K562 (cell line): ENCODE data around the gene LMO7. TPM values are rescaled to one million over a fixed set of nuclear protein-coding genes. Genes with fewer than 3 reads are reported as not detected.

ENCODE experiments used
- ATAC-seq: fragments of 200-7000 bp; cut with Tn5 transposase; 3 replicates; pipeline ENCODE4 v1.9.1; 2020; ENCODE audit warnings: moderate library complexity
- BruUV-seq: library from RNA; stranded (reverse); fragments of 400-500 nt; replicated peaks from 2 replicates; lab custom pipeline; 2021; lab: Mats Ljungman, UMichigan
- CTCF ChIA-PET: fragments of 300-600 bp; formaldehyde crosslinking; extraction: SDS; loops from one replicate; lab custom pipeline; 2021; ENCODE audit warnings: low intra/inter-chr PET ratio; lab: Yijun Ruan, JAX
- POLR2A ChIA-PET: fragments of 300-600, 350-650 bp; sonication (Branson Sonifier 250); formaldehyde crosslinking; extraction: SDS; loops from one replicate; lab custom pipeline; 2021; ENCODE audit warnings: antibody characterized with exemption, inconsistent platforms; lab: Yijun Ruan, JAX
- DNase-seq, 4 experiments: peaks; one replicate each; pipeline versions ENCODE4 v3.0.0 to v3.0.0-alpha.2; 2011 to 2018; ENCODE audit warnings: low spot score in 3 of 4, mixed read lengths in 3 of 4; ENCODE audit errors: extremely low read depth in 1 of 4
- FAIRE-seq: peaks from 2 replicates; lab custom pipeline; 2011; peaks lifted over from hg19 to GRCh38; lab: Jason Lieb, UNC
- H2AFZ ChIP-seq: 2 replicates; pipeline ENCODE4 v1.6.0; 2011; ENCODE audit warnings: low read depth, low read length, control low read depth, inconsistent platforms
- H3K27ac ChIP-seq: fragments of 200-600 bp; 3 replicates; pipeline ENCODE4 v1.8.0; 2011; ENCODE audit warnings: low read depth, mild to moderate bottlenecking, control low read depth, inconsistent platforms, low read length, moderate library complexity, mixed read lengths; ENCODE audit errors: extremely low read depth
- H3K27me3 ChIP-seq, 2 experiments: fragments of 300-600 bp in 1 of 2; 2 replicates in 1 of 2; 3 replicates in 1 of 2; pipeline versions ENCODE4 v1.6.0 to v1.8.0; 2011; ENCODE audit warnings: inconsistent platforms in 2 of 2, low read length in 2 of 2, mild to moderate bottlenecking in 1 of 2, mixed read lengths in 1 of 2, moderate library complexity in 1 of 2; ENCODE audit not compliant: control insufficient read depth in 2 of 2, insufficient read depth in 2 of 2
- H3K36me3 ChIP-seq: fragments of 300-600 bp; 3 replicates; pipeline ENCODE4 v1.8.0; 2011; ENCODE audit warnings: mild to moderate bottlenecking, low read length, inconsistent platforms; ENCODE audit not compliant: control insufficient read depth, insufficient read depth
- H3K4me1 ChIP-seq, 2 experiments: fragments of 200-600 bp in 1 of 2; replicated peaks in 1 of 2; 2 replicates in 1 of 2; 3 replicates in 1 of 2; pipeline versions ENCODE4 v1.5.1 to v1.8.0; 2011; ENCODE audit warnings: inconsistent platforms in 2 of 2, low read length in 2 of 2, mild to moderate bottlenecking in 1 of 2, mixed read lengths in 1 of 2, moderate library complexity in 1 of 2; ENCODE audit not compliant: control insufficient read depth in 2 of 2, insufficient read depth in 2 of 2
- H3K4me2 ChIP-seq: 2 replicates; pipeline ENCODE4 v1.6.1; 2011; ENCODE audit warnings: low read length, control low read depth, inconsistent platforms, mixed read lengths; ENCODE audit not compliant: insufficient read depth
- H3K4me3 ChIP-seq: fragments of 200-600 bp; sonication (generic), shearing (Covaris generic); 2 replicates; pipeline ENCODE4 v1.5.1; 2016; ENCODE audit warnings: control low read depth, inconsistent platforms
- H3K79me2 ChIP-seq: fragments of 200-600 bp; 3 replicates; pipeline ENCODE4 v1.8.0; 2011; ENCODE audit warnings: low read length, inconsistent platforms; ENCODE audit not compliant: control insufficient read depth, insufficient read depth
- H3K9ac ChIP-seq, 2 experiments: 2 replicates each; pipeline versions ENCODE4 v1.6.0 to v1.6.1; 2011; ENCODE audit warnings: low read depth in 2 of 2, low read length in 2 of 2, control low read depth in 1 of 2, inconsistent platforms in 1 of 2, mild to moderate bottlenecking in 1 of 2, mixed read lengths in 1 of 2; ENCODE audit not compliant: insufficient read depth in 1 of 2
- H3K9me1 ChIP-seq: one replicate; pipeline ENCODE4 v1.6.0; 2011; ENCODE audit warnings: inconsistent platforms, mild to moderate bottlenecking, low read length, moderate library complexity; ENCODE audit not compliant: control insufficient read depth, insufficient read depth
- H3K9me3 ChIP-seq: replicated peaks from 2 replicates; pipeline ENCODE4 v1.5.1; 2011; ENCODE audit warnings: low read depth, low read length, inconsistent platforms; ENCODE audit not compliant: control insufficient read depth, insufficient read depth
- H4K20me1 ChIP-seq: replicated peaks from 2 replicates; pipeline ENCODE4 v1.6.1; 2011; ENCODE audit warnings: low read length, inconsistent platforms, mixed read lengths; ENCODE audit not compliant: control insufficient read depth, insufficient read depth
- EGR1 ChIP-seq: fragments of 450-650 bp; conservative IDR thresholded peaks from 2 replicates; pipeline ENCODE4 v1.6.1; 2017; ENCODE audit warnings: mild to moderate bottlenecking
- ETS2 ChIP-seq: IDR thresholded peaks from 2 replicates; pipeline ENCODE4 v1.6.1; 2016; ENCODE audit warnings: borderline replicate concordance, missing genetic modification characterization, mild to moderate bottlenecking, moderate library complexity, missing compliant biosample characterization; ENCODE audit not compliant: poor library complexity, severe bottlenecking
- KAT7 ChIP-seq: sonication (generic); formaldehyde crosslinking; IDR thresholded peaks from 2 replicates; pipeline ENCODE4 v1.8.0; 2022; ENCODE audit warnings: missing genetic modification reagents, mild to moderate bottlenecking, borderline replicate concordance
- MTF1 ChIP-seq: fragments of 250-450 bp; sonication (Bioruptor Pico); IDR thresholded peaks from 2 replicates; pipeline ENCODE4 v1.9.0; 2021; ENCODE audit warnings: moderate library complexity, mild to moderate bottlenecking, inconsistent platforms, borderline replicate concordance
- SP1 ChIP-seq: sonication (generic); formaldehyde crosslinking; IDR thresholded peaks from 2 replicates; pipeline ENCODE4 v1.8.1; 2022; ENCODE audit warnings: mild to moderate bottlenecking, missing genetic modification reagents
- TEAD2 ChIP-seq: fragments of 450-650 bp; IDR thresholded peaks from 2 replicates; pipeline ENCODE4 v1.6.1; 2016; ENCODE audit warnings: missing genetic modification characterization, control low read depth, missing compliant biosample characterization
- U2AF2 ChIP-seq: fragments of 200-400 bp; formaldehyde crosslinking; optimal IDR thresholded peaks from 2 replicates; pipeline ENCODE3; 2017; ENCODE audit warnings: low read depth, mild to moderate bottlenecking, low read length
- ZKSCAN1 ChIP-seq: fragments of 150-350 bp; IDR thresholded peaks from 2 replicates; pipeline ENCODE4 v1.6.1; 2016; ENCODE audit warnings: low read depth, low read length
- ZNF174 ChIP-seq: fragments of 250-450 bp; sonication (Bioruptor Pico); IDR thresholded peaks from 2 replicates; pipeline ENCODE4 v1.4.0; 2020; ENCODE audit warnings: mild to moderate bottlenecking
- ZNF224 ChIP-seq: sonication (generic); formaldehyde crosslinking; IDR thresholded peaks from 2 replicates; pipeline ENCODE4 v1.8.0; 2022; ENCODE audit warnings: mild to moderate bottlenecking, missing genetic modification reagents
- ZNF76 ChIP-seq: fragments of 250-450 bp; sonication (Bioruptor Pico); IDR thresholded peaks from 2 replicates; pipeline ENCODE4 v1.4.0; 2020; ENCODE audit warnings: mild to moderate bottlenecking, moderate library complexity, borderline replicate concordance
- in situ Hi-C: fragments of 300-500 bp; cut with MboI; formaldehyde crosslinking; loops from 4 replicates; pipeline ENCODE4 v1.15.0; 2018; ENCODE audit warnings: inconsistent platforms, mixed read lengths
- intact Hi-C: fragments of 100-400 bp; cut with micrococcal nuclease; formaldehyde crosslinking; loops from 2 replicates; pipeline ENCODE4 v1.14.2; 2022
- polyA plus RNA-seq, 8 experiments: library from polyadenylated mRNA; depleted of rRNA in 4 of 8; stranded (reverse) in 5 of 8; unstranded in 3 of 8; fragments of >200 nt; fragmentation: Nextera tagmentation in 2 of 8; fragmentation: Illumina TruSeq in 1 of 8; extraction: Ambion mirVana in 2 of 8; extraction: Trizol in 1 of 8; gene quantifications; 2 replicates each; pipeline versions ENCODE4 v1.2.1 to v1.2.3, GENCODE V29; 2011 to 2014; ENCODE audit warnings: inconsistent platforms in 1 of 8, missing spikeins in 1 of 8
- total RNA-seq, 7 experiments: library from RNA; depleted of rRNA in 6 of 7; stranded (reverse); fragments of >200 nt in 6 of 7; fragmentation: Illumina TruSeq in 2 of 7; extraction: Trizol in 2 of 7; gene quantifications; 2 replicates each; pipeline versions ENCODE4 v1.2.1 to v1.2.3, GENCODE V29; 2011 to 2021; ENCODE audit warnings: low replicate concordance in 1 of 7
- TF ChIP-seq, protein P1 (sequence below): sonication (generic); formaldehyde crosslinking; IDR thresholded peaks from 2 replicates; pipeline ENCODE4 v1.8.0; 2022; ENCODE audit warnings: mild to moderate bottlenecking, low read depth, missing genetic modification reagents

The LMO7 gene
- total and polyA plus RNA-seq, 9 of the 15 experiments (the other 6 are each of a cell fraction or from before 2014, with no cell fraction given) = 0.42 to 4.3 (median 1.7) TPM

DNA sequence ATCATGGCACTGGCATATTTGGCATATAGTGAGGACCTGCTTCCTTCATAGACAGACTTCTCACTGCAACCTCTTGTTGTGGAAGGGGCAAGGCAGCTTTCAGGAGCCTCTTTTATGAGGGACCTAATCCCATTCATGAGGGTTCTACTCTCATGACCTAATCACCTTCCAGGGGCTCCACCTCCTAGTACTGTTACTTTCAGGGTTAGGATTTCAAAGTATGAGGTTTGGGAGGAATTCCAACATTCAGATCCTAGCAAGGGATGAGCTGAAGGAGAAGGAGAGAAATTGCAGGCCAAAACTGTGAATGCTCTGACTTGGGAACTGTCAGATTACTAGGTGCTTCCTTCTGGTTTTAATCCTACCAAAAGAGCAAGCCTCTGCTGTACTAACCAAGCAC lies 87.8 kb downstream of the LMO7 start:
- POLR2A ChIA-PET = no interaction called here
- CTCF ChIA-PET = no interaction called here
- H4K20me1 ChIP-seq = no peaks in the 10 kb centered on the region
- no peaks in the 10 kb centered on the region for H3K9me3 ChIP-seq
- intact Hi-C loops = no loop called here
- FAIRE-seq = no peak
- no peak for TF ChIP-seq TEAD2 (tag)
- no peak for TF ChIP-seq ZNF224
- no peak for TF ChIP-seq SP1 (CRISPR knock-in tag)
- no peak for TF ChIP-seq U2AF2
- no peak for TF ChIP-seq MTF1 (CRISPR knock-in tag)
- TF ChIP-seq, protein P1, sequence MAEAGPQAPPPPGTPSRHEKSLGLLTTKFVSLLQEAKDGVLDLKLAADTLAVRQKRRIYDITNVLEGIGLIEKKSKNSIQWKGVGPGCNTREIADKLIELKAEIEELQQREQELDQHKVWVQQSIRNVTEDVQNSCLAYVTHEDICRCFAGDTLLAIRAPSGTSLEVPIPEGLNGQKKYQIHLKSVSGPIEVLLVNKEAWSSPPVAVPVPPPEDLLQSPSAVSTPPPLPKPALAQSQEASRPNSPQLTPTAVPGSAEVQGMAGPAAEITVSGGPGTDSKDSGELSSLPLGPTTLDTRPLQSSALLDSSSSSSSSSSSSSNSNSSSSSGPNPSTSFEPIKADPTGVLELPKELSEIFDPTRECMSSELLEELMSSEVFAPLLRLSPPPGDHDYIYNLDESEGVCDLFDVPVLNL (CRISPR knock-in tag) = no peak
- TF ChIP-seq ZNF76 (CRISPR knock-in tag) = no peak
- TF ChIP-seq ETS2 (tag) = no peak
- no peak for TF ChIP-seq ZNF174 (CRISPR knock-in tag)
- no peak for TF ChIP-seq ZKSCAN1
- no peak for TF ChIP-seq EGR1
- TF ChIP-seq KAT7 (CRISPR knock-in tag) = no peak
- in situ Hi-C loops = no loop called here
- no peak overlapping the region for H3K4me3 ChIP-seq
- H3K79me2 ChIP-seq = no peaks in the 10 kb centered on the region
- H3K27ac ChIP-seq = no peak overlapping the region
- no peak for DNase-seq
- no peaks in the 10 kb centered on the region for H3K27me3 ChIP-seq
- H3K4me2 ChIP-seq = no peak overlapping the region
- no peaks in the 10 kb centered on the region for H3K4me1 ChIP-seq
- ATAC-seq = no peak
- H3K9ac ChIP-seq = no peak overlapping the region
- H3K36me3 ChIP-seq = no peaks in the 10 kb centered on the region
- no peak overlapping the region for H2AFZ ChIP-seq
- H3K9me1 ChIP-seq = no peaks in the 10 kb centered on the region
- BruUV-seq = no TSS peak
